DMS 273 (cell line): ENCODE measurements around the gene MRPL45.
"Not testable (repeated sequence)": the region's sequence is repeated elsewhere in the genome, so short reads cannot be mapped to it uniquely, and the experiment has no call there.

Source experiments
- DNase-seq: peaks from one replicate; lab custom pipeline; 2025; ENCODE audit not compliant: unreplicated experiment; lab: John Stamatoyannopoulos, UW

Gene MRPL45

DNA sequence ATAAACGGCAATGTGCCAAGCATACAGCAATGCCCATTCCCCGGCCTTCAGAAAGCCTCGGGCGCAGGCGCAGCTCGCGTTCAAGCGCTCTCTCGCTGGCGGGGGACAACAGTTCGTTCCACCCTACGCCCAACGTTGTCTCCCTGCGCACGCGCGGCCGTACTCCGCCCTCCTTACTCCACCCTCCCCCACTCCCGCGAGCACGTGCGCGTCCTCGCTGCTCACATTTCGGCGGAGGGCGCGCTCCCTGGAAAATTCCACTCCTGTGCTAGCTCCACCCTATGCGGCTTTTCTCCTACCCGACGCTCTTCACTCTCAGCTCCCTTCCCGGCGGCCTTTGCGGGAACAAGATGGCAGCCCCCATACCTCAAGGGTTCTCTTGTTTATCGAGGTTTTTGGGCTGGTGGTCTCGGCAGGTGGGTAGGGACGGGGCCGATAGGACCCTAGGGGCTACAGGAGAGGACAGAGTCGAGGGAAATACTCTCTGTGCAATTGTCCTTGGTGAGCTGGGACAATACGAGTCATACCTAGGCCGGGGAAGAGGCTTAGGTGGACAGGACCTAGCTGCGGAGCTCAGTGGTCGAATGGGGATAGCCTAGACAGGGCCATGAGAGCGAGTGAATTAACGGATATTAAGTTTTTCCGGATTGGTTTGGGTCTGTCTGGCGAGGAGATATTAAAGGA, at the start of gene MRPL45:
Gene MRPL45, plus strand, starts transcription at position 335 of the 684 bp plus-strand sequence. Its CDS starts 16 bp downstream, at position 351.
- DNase-seq, result peak; percentile 99

DNA sequence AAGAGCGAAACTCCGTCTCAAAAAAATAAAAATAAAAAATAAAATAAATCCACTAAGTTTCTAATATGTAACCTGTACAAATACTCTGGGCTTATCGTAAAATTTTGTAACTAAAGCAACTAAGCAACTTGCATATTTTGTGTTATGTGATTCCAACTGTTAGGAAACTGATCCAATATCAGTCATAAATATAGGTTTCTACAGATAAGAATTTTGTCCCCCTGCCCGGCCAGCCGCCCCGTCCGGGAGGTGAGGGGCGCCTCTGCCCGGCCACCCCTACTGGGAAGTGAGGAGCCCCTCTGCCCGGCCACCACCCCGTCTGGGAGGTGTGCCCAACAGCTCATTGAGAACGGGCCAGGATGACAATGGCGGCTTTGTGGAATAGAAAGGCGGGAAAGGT, 43.8 kb upstream of the MRPL45 start:
- DNase-seq, result not testable (repeated sequence)

DNA sequence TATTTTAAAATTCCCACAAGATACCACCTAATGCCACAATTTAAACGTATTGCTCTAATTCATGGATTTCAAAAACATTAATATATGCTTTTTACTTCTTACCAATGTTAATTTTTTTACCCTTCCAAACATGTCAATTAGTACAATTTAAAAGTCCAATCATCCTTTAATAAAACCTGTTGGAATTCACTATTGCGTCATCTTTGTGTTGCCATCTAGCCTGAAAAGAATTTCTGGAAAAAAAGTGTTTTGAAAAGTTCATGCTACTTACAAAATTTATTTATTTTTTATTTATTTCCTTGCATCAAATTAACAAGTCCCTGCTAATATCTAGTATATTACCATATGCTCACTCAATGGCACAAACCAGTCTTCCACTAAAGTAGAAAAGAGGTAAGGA, 42.6 kb upstream of the MRPL45 start:
- peak; percentile 23 for DNase-seq

DNA sequence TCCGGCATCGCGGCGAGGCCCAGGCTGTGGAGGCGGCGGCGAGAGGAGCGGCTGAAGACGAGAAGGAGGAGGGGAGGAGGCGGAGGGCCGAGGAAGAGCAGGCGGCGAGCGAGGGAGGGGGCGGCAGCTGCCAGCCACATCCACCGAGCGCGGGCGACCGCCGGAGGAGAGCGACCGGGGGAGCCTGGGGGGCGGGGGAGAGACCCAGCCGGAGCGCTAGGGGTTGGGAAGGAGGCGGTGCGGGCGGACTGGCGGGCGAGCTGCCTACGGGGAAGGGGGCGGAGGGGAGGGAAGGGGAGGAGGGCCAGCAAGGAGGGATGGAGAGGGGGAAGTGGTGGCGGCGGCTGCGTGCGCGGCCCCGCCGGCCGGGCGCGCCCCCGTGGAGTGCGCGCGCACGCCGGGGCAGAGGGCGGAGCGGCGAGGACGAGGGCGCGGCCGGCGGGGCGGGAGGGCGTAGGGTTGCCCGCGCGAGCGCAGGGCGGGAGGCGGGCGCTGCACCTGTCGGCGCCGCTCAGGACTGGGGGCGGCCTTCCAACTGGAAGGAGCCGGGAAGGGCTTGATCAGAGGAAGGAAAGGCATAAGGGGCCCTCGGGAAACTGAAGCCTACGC, 39.9 kb upstream of the MRPL45 start:
- DNase-seq, result peak; percentile 93

DNA sequence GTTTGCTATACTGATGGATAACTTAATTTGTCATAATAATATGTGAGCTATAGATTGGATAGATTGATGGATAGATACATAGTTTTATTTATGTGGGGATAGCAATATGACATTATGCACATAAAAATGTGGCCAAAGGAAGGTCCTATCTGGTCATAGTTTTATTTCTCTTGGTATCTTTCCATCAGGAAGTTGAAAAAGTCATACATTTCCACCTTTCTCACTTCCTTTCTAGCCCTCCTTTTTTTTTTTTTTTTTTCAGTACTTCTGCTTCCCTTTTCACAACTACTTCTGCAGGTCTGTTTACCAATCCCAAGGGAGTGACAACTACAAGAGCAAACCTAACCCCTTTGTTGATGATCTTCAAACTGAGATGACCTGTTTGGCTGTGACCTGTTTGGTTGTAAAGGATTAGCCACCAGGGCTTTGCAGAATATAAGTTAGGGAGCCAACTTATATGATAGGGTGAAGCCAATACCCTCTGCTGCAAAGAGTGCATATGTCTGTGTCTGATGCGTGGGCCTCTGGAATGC, 30.9 kb upstream of the MRPL45 start:
- not testable (repeated sequence) for DNase-seq

DNA sequence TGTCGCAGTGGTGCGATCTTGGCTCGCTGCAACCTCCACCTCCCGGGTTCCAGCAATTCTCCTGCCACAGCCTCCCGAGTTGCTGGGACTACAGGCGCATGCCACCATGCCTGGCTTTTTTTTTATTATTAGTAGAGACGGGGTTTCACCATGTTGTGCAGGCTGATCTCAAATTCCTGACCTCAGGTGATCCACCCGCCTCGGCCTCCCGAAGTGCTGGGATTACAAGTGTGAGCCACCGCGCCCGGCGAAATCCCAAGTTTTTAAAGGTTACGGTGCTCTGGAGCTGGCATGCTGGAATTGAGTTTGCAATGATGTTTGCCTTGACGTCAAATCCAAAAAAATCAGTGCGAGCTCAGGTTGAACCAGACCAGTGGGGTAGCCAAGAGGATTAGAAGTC, 30.4 kb upstream of the MRPL45 start:
- DNase-seq, result not testable (repeated sequence)

DNA sequence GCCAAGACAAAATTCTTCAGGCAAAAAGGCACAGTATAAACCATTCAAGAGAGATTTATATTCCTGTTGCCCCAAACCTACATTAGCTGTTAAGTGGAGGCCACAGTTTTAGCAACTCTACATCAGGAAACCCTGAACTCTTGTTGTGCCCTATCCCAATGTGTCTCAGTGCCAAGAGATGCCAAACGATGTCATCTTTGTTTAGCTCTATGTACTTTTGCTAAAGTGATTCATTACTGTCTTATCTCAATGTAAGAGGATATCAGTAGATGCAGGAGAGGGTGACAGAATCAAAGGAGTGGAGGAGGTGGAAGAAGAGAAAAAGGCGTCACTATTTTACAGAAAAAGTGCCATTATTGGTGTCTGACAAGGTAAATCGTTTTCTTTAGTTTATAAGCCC, 28.8 kb upstream of the MRPL45 start:
- DNase-seq, result not testable (repeated sequence)

DNA sequence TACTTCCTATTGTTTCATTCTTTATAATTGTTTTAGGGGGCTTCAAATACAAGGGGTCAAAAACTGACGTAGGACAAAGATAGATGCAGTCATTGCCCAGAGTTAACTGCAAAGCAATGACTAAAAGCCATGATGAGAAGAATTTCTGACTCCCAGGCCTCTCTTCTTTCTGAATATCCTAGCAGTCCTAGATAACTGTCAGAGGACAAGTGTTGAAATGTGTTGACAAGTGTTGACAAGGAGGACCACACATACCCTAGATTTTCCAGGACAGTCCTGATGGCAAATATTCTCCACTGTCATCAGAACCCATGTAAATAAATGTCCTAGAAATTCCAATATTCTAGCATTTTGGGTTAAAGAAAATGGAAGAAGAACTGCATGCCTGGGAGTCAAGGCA, 27.9 kb upstream of the MRPL45 start:
- DNase-seq, result not testable (repeated sequence)

DNA sequence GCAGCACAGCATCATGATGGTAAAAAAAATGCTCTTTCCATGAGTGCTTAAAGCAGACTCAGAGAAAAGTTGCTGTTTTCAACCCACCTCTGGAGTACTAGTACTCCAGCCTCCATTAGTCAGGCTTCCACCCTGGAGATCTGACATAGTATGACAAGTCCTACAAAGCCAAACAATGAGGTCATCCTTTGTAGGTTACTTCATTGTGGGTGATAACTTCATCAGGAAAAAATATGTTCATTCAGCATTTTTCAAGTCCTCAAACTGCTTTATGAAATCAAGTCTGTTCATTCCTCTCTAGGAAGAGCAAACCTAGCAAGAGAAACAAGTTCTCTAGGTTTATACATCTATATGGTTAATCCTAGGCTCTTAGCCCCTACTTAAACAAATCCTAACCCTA, 27.4 kb upstream of the MRPL45 start:
- DNase-seq, result not testable (repeated sequence)

DNA sequence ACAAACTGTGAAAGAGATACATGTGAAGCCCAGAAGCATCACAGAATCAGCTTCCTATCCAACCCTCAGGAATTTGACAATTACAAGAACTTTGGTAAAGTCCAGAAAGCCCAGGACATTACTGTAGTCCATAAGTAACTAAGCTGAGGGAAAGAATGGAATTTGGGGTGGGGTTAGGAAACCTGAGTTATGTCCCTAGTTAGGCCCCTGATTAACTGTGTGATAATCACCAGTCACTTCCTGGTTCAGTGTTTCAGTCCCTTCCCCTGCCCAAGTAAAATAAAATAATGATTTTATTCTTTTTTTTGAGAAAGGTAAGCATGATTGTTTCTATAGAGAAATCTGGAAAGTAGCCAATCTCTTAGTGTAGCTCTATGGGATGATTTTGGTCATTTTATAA, 11.0 kb upstream of the MRPL45 start:
- not testable (repeated sequence) for DNase-seq

DNA sequence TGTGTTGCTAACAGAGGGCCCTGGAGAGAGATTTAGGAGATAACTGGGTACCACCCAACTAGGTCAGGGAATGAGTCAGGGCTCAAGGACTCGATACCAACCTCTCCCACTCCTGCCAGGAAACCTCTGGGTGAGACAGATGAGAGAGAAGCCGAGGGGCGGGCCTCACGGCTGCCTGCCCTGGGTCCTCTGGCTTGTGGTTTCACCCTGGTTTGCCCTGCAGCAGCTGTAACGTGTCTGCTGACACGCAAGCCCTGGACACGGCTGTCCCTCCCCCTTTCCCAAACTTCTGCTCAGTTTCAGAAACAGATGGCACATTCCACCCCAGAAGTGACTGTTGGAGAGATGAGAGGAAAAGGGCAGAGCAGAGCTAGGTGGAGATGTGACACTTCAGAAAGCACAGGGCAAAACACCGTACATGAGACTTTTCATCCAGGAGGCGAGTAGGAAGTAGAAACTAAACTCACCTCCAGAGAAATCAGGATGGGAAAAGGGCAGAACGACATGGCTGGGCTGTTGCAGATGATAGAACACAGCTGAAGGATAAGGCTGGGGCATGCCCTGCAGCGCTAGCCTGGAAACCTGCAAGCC, 10.4 kb upstream of the MRPL45 start:
- peak; percentile 75 for DNase-seq

DNA sequence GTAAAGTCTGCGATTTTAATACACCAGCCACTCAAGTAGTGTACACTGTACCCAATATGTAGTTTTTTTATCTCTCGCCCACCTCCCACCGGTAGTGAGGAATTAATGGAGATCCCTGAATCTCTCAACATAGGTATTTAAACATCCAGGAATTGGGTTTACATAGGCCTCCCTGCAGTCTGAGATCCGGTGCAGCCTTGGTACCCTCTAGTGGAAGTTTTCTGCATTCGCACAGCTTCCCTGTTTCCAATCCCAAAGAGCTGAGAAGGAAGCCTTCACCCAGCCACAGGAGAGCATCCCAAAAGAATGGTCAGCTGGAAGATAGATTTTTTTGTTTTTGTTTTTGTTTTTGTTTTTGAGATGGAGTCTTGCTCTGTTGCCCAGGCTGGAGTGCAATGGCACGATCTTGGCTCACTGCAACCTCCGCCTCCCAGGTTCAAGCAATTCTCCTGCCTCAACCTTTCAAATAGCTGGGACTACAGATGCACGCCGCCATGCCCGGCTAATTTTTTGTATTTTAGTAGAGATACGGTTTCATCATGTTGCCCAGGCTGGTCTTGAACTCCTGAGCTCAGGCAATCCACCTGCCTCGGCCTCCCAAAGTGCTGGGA, 8.6 kb upstream of the MRPL45 start:
- DNase-seq, result peak; percentile 45

DNA sequence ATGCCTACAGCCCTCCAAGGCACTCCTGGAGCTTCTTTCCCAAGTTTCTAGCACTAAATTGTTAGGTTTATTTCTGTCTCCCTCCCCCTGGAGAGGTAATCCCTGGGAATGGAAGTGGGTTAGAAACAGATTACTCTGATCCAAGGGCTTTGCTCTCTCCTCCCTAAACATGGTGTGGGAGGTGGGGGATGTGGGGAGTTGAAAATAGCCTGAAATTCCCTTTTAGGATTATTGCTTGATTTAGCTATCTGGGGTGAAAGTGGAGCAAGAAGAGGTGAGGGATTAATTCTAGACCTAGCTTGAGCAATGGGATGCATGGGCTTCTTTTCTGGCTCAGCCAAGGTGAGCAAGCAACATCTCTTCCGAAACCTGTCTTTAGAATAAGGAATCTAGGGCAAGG, 7.2 kb upstream of the MRPL45 start:
- not testable (repeated sequence) for DNase-seq

DNA sequence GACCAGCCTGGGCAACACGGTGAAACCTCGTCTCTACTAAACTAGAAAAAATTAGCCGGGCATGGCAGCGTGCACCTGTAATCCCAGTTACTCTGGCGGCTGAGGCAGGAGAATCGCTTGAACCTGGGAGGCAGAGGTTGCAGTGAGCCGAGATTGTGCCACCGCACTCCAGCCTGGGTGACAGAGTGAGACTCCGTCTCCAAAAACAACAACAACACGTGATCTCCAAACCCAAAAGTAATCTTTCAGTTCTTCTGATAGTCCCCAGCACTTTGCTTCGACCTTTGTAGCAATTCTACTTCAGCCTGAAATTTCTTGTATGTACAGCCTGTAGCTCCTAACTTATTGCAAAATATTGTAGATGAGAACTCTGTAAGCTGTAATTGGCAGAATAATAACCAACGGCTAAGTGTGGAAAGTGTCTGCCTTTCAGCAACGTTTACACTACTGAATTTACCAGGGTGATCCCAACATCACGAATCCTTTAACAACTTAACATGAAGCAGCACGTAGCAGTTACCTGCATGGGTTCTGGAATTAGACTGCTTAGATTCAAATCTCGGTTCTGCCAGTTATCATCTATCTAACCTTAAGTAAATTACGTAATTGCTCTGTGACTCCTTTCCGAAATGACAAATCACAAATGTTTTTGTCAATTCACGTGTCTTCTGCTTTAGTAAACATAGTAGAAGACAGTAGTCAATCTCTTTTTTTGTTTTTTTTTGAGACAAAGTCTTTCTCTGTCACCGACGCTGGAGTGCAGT, 1.2 kb upstream of the MRPL45 start:
- not testable (repeated sequence) for DNase-seq

DNA sequence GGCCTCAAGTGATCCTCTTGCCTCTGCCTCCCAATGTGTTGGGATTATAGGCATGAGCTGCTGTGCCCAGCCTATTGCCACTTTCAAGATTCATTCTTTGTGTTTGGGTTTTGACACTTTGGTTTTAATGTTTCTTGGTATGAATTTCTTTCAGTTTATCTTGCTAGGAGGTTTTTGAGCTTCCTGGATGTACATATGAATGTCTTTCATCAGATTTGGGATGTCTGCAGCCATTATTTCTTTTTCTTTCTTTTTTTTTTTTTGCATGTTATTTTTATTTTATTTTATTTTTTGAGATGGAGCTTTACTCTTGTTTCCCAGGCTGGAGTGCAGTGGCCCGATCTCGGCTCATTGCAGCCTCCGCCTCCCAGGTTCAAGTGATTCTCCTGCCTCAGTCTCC, 18.5 kb downstream of the MRPL45 start:
- DNase-seq, result no peak

DNA sequence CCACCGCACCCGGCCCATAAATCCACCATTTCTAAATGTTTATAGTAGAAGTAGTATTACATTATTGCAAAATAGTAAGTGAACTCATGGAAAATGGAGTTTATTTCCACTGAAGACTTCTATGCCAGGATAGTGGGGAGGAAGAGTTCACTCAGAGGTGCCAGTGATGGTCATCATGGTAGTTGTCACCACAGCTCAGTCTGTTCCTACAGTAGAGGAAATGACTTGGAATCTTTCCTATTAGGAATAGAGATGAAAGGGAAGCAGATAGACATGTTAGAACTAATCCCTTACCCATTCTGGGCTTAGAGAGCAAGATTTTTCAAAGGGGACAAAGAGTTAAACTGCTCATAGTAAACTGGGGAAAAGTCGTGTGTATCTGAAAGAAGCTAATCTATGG, 20.1 kb downstream of the MRPL45 start:
- no peak for DNase-seq

DNA sequence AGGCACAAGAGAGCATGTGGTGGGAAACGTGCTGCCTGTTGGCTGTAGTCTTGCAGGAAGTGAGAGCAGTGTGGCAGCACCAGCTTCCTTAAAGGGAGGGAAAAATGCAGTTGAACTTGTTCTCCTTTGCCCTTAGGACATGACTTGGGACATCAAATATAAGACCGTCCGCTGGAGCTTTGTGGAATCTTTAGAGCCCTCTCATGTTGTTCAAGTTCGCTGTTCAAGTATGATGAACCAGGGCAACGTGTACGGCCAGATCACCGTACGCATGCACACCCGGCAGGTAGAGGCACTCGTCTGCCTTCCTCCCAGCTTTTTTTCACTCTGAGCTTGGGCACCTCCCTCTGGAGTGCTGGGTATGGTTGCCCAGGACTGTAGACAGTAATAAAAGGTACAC, 23.5 kb downstream of the MRPL45 start:
- no peak for DNase-seq

DNA sequence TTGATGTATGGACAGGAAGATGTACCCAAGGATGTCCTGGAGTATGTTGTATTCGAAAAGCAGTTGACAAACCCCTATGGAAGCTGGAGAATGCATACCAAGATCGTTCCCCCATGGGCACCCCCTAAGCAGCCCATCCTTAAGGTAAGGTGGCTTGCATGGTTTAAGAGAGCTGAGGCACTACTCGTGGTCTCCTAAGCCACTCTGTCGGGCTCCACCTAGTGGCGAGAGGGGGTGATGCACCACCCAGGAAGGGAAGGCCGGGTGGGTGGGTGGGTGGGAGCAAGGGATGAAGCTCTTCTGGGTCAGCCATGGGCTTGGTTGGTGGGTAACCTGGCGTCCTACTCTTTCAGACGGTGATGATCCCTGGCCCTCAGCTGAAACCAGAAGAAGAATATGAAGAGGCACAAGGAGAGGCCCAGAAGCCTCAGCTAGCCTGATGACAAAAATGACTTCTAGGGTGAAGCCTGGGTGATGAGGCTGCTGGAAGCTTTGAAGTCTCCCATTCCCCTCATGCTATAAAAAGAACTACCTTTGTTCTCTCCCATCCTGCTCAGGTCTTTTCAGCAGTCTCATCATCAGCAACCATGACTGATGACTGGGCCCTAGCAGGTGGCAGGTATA, 25.3 kb downstream of the MRPL45 start:
- peak; percentile 85 for DNase-seq

DNA sequence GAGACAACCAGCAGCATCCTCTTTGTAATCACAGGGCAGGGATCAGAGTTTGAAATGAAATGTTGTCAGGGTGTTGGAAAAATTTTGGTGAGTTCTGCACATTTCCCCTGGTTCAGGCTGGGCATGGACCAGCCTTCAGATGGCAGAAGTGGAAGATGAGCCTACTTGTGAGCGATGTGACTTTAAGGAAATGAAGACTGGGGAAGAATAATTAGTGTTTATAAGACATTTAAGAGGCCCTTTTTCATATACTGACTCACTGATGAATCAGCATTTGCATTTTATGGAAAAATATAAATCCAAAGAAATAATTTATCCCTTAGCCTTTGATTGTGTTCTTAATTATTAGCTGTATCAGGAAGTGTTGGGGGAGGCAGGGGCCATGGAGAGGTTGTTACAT, 25.9 kb downstream of the MRPL45 start:
- DNase-seq, result no peak

DNA sequence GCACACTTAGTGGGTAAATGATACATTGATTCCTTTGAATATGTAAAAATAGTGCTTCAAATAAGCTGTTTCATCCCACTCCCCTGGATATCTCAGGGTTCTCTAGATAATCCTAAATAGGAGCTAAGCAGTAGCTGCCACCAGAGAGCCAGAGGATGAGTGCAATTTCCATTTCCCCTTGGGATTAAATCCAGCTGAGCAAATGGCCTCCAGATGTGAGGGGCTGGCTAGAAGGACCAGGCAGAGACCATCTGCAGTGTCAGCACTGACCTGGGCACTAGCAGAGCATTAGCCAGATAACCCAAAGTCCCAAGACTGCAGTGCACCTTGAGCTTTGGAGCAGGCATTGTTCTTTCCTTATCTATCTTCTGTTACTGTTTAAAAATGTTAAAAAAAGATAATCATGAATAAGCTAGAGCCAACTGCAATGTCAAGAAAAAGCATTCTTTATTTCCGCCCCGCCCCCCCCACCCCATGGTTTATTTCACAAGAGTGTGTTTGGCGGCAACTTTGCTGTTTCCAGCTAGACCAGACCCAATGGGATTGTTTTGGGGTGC, 27.3 kb downstream of the MRPL45 start:
- no peak for DNase-seq
